GM12878 (cell line): ENCODE results near the gene KCNRG. TPM values are rescaled to one million over a fixed set of nuclear protein-coding genes. Genes with fewer than 3 reads are reported as not detected.

ENCODE experiments used
- ATAC-seq: fragments of 200-7000 bp; cut with Tn5 transposase; 3 replicates; pipeline ENCODE4 v1.9.1; 2020; ENCODE audit warnings: mild to moderate bottlenecking, moderate library complexity
- BruUV-seq: library from RNA; stranded (reverse); fragments of 400-500 nt; replicated peaks from 2 replicates; lab custom pipeline; 2021; lab: Mats Ljungman, UMichigan
- CTCF ChIA-PET: fragments of 300-600 bp; sonication (Branson Sonifier 250); formaldehyde crosslinking; extraction: SDS; loops from one replicate; lab custom pipeline; 2021; ENCODE audit warnings: inconsistent platforms; lab: Yijun Ruan, JAX
- POLR2A ChIA-PET: fragments of 350-600 bp; formaldehyde crosslinking; extraction: SDS; loops from one replicate; lab custom pipeline; 2021; ENCODE audit warnings: inconsistent platforms; lab: Charles Lee
- RAD21 ChIA-PET: fragments of 300-600 bp; sonication (Branson Sonifier 250); formaldehyde crosslinking; loops from one replicate; lab custom pipeline; 2023; ENCODE audit warnings: antibody characterized with exemption; ENCODE audit not compliant: unreplicated experiment; lab: Charles Lee
- SMC1A ChIA-PET: fragments of 300-600 bp; sonication (Branson Sonifier 250); formaldehyde crosslinking; loops from one replicate; lab custom pipeline; 2023; ENCODE audit not compliant: unreplicated experiment, uncharacterized antibody; lab: Charles Lee
- DNase-seq: peaks from one replicate; pipeline ENCODE4 v3.0.0-alpha.2; 2011; ENCODE audit warnings: low read depth, low spot score
- FAIRE-seq: peaks from 3 replicates; lab custom pipeline; 2011; peaks lifted over from hg19 to GRCh38; lab: Jason Lieb, UNC
- H2AFZ ChIP-seq: 2 replicates; pipeline ENCODE4 v1.6.0; 2011; ENCODE audit warnings: low read depth, low read length, control low read depth; ENCODE audit not compliant: control insufficient read depth
- H3K27ac ChIP-seq: 2 replicates; pipeline ENCODE4 v1.5.1; 2011; ENCODE audit warnings: control low read depth; ENCODE audit not compliant: control insufficient read depth, insufficient read depth
- H3K27me3 ChIP-seq, 2 experiments: replicated peaks in 1 of 2; 2 replicates each; pipeline versions ENCODE4 v1.6.0 to v1.6.1; 2011; ENCODE audit warnings: low read length in 1 of 2; ENCODE audit not compliant: control insufficient read depth in 2 of 2, insufficient read depth in 2 of 2
- H3K36me3 ChIP-seq, 2 experiments: 2 replicates each; pipeline ENCODE4 v1.5.1; 2011; ENCODE audit warnings: low read length in 1 of 2; ENCODE audit not compliant: control insufficient read depth in 2 of 2, insufficient read depth in 2 of 2
- H3K4me1 ChIP-seq: 2 replicates; pipeline ENCODE4 v1.6.1; 2011; ENCODE audit warnings: mild to moderate bottlenecking, low read length, moderate library complexity, mixed read lengths; ENCODE audit not compliant: control insufficient read depth, insufficient read depth
- H3K4me2 ChIP-seq: 2 replicates; pipeline ENCODE4 v1.6.0; 2011; ENCODE audit warnings: control low read depth; ENCODE audit not compliant: control insufficient read depth, insufficient read depth
- H3K4me3 ChIP-seq: fragments of 200-600 bp; sonication (generic); 2 replicates; pipeline ENCODE4 v1.5.1; 2016
- H3K79me2 ChIP-seq: 2 replicates; pipeline ENCODE4 v1.6.0; 2011; ENCODE audit warnings: low read length; ENCODE audit not compliant: control insufficient read depth, insufficient read depth
- H3K9ac ChIP-seq: 2 replicates; pipeline ENCODE4 v1.8.0; 2011; ENCODE audit warnings: low read length, control low read depth, mixed read lengths; ENCODE audit not compliant: control insufficient read depth, insufficient read depth
- H3K9me3 ChIP-seq: replicated peaks from 3 replicates; pipeline ENCODE4 v1.5.1; 2011; ENCODE audit warnings: mild to moderate bottlenecking, low read length; ENCODE audit not compliant: control insufficient read depth, insufficient read depth
- H4K20me1 ChIP-seq: 2 replicates; pipeline ENCODE4 v1.6.0; 2011; ENCODE audit not compliant: control insufficient read depth, insufficient read depth
- CHD2 ChIP-seq: IDR thresholded peaks from 2 replicates; pipeline ENCODE4 v1.6.1; 2011; ENCODE audit warnings: low read depth, low read length, improper control_type of control experiment, borderline replicate concordance
- EGR1 ChIP-seq, 2 experiments: IDR thresholded peaks; 1 replicate in 1 of 2; 2 replicates in 1 of 2; pipeline ENCODE4 v1.6.1; 2011 to 2012; ENCODE audit warnings: low read depth in 2 of 2, low read length in 2 of 2, borderline replicate concordance in 1 of 2, mild to moderate bottlenecking in 1 of 2, moderate library complexity in 1 of 2
- ESRRA ChIP-seq: IDR thresholded peaks from 2 replicates; pipeline ENCODE4 v1.6.1; 2012; ENCODE audit warnings: mild to moderate bottlenecking, low read length, improper control_type of control experiment
- NFYA ChIP-seq: IDR thresholded peaks from 2 replicates; pipeline ENCODE4 v1.6.1; 2011; ENCODE audit warnings: low read depth, mild to moderate bottlenecking, low read length, improper control_type of control experiment, borderline replicate concordance
- PAX8 ChIP-seq: fragments of 450-650 bp; IDR thresholded peaks from 2 replicates; pipeline ENCODE4 v1.6.1; 2017; ENCODE audit warnings: mild to moderate bottlenecking, moderate library complexity
- RUNX3 ChIP-seq: IDR thresholded peaks from 2 replicates; pipeline ENCODE4 v1.6.1; 2012; ENCODE audit warnings: low read length, inconsistent platforms
- TCF3 ChIP-seq: IDR thresholded peaks from 2 replicates; pipeline ENCODE4 v1.6.1; 2012; ENCODE audit warnings: low read depth, mild to moderate bottlenecking, low read length, borderline replicate concordance; ENCODE audit not compliant: insufficient read depth
- YY1 ChIP-seq: IDR thresholded peaks from 2 replicates; pipeline ENCODE4 v1.6.1; 2011; ENCODE audit warnings: low read depth, mild to moderate bottlenecking, low read length
- ZNF24 ChIP-seq: fragments of 450-650 bp; IDR thresholded peaks from 2 replicates; pipeline ENCODE4 v1.6.1; 2017; ENCODE audit warnings: antibody characterized with exemption, mild to moderate bottlenecking
- ZZZ3 ChIP-seq: IDR thresholded peaks from 2 replicates; pipeline ENCODE4 v1.6.1; 2011; ENCODE audit warnings: low read depth; ENCODE audit not compliant: control insufficient read depth, insufficient read length
- WGBS: methylation state at CpG from one replicate; pipeline ENCODE4 v1.1.6; 2016; ENCODE audit warnings: low lambda C conversion rate; ENCODE audit not compliant: insufficient replicate concordance, insufficient coverage; ENCODE audit errors: missing lambda C conversion rate; 5-methylcytosine and 5-hydroxymethylcytosine counted together
- in situ Hi-C: fragments of 300-500 bp; cut with MboI; formaldehyde crosslinking; loops from 9 replicates; pipeline ENCODE4 v1.14.3; 2018; ENCODE audit warnings: mixed read lengths
- intact Hi-C: fragments of 100-400 bp; cut with micrococcal nuclease; formaldehyde crosslinking; loops from one replicate; pipeline ENCODE4 v1.14.2; 2022; ENCODE audit not compliant: unreplicated experiment
- polyA plus RNA-seq, 11 experiments: library from polyadenylated mRNA; depleted of rRNA in 4 of 11; unstranded in 6 of 11; stranded (reverse) in 5 of 11; fragments of >200 nt; fragmentation: Nextera tagmentation in 4 of 11; fragmentation: Illumina TruSeq in 1 of 11; extraction: Ambion mirVana in 4 of 11; extraction: Trizol in 1 of 11; gene quantifications; 1 replicate in 1 of 11; 2 replicates in 10 of 11; pipeline versions ENCODE4 v1.2.1 to v1.2.3, GENCODE V29; 2011 to 2016; ENCODE audit warnings: inconsistent platforms in 2 of 11, missing spikeins in 2 of 11, low read depth in 1 of 11
- total RNA-seq, 4 experiments: library from RNA; depleted of rRNA in 3 of 4; stranded (reverse); fragments of >200 nt in 3 of 4; fragmentation: Illumina TruSeq in 1 of 4; extraction: Trizol in 1 of 4; gene quantifications; 2 replicates each; pipeline versions ENCODE4 v1.2.1 to v1.2.3, GENCODE V29; 2013 to 2021
- TF ChIP-seq, protein P1 (sequence below): IDR thresholded peaks from 2 replicates; pipeline ENCODE4 v1.6.1; 2011; ENCODE audit warnings: mild to moderate bottlenecking, low read depth, low read length, moderate library complexity; ENCODE audit not compliant: insufficient replicate concordance
- TF ChIP-seq, protein P2 (sequence below): fragments of 450-650 bp; IDR thresholded peaks from 2 replicates; pipeline ENCODE4 v1.6.1; 2016; ENCODE audit warnings: mild to moderate bottlenecking
- TF ChIP-seq, protein P3 (sequence below): fragments of 450-650 bp; IDR thresholded peaks from 2 replicates; pipeline ENCODE4 v1.6.1; 2017; ENCODE audit warnings: mild to moderate bottlenecking
- TF ChIP-seq, protein P4 (sequence below): IDR thresholded peaks from 2 replicates; pipeline ENCODE4 v1.6.1; 2012; ENCODE audit warnings: low read depth, low read length, improper control_type of control experiment

KCNRG gene
- total and polyA plus RNA-seq, 10 of the 15 experiments (the other 5 are each of a cell fraction or from before 2014, with no cell fraction given) = 0.37 to 1.5 (median 0.58) TPM

DNA sequence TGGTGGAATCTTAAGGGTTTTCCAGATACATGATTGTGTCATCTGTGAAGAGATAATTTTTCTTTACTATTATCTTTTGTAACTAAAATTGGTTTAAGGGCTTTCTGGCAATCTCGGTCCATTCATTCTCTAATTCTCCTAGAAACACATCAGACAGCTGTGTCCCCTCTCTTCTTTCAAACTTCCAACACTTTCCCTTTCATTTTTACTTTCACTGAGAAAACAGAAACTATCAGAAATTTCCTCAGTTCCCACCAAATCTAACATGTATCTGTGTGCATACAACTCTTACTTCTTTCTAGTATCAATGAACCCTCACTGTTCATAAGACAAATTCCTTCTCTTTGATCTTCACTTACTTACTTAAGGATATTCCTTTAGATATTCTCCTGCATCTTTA lies 40.2 kb downstream of the KCNRG start:
- ATAC-seq (peak; percentile 6; the same call in 2 of the 3 replicates), FAIRE-seq (peak; percentile 38), DNase-seq (no peak)
- TF ChIP-seq, protein P1, sequence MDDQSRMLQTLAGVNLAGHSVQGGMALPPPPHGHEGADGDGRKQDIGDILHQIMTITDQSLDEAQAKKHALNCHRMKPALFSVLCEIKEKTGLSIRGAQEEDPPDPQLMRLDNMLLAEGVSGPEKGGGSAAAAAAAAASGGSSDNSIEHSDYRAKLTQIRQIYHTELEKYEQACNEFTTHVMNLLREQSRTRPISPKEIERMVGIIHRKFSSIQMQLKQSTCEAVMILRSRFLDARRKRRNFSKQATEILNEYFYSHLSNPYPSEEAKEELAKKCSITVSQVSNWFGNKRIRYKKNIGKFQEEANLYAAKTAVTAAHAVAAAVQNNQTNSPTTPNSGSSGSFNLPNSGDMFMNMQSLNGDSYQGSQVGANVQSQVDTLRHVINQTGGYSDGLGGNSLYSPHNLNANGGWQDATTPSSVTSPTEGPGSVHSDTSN = no peak
- TF ChIP-seq, protein P2, sequence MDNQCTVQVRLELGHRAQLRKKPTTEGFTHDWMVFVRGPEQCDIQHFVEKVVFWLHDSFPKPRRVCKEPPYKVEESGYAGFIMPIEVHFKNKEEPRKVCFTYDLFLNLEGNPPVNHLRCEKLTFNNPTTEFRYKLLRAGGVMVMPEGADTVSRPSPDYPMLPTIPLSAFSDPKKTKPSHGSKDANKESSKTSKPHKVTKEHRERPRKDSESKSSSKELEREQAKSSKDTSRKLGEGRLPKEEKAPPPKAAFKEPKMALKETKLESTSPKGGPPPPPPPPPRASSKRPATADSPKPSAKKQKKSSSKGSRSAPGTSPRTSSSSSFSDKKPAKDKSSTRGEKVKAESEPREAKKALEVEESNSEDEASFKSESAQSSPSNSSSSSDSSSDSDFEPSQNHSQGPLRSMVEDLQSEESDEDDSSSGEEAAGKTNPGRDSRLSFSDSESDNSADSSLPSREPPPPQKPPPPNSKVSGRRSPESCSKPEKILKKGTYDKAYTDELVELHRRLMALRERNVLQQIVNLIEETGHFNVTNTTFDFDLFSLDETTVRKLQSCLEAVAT = no peak
- TF ChIP-seq, protein P3, sequence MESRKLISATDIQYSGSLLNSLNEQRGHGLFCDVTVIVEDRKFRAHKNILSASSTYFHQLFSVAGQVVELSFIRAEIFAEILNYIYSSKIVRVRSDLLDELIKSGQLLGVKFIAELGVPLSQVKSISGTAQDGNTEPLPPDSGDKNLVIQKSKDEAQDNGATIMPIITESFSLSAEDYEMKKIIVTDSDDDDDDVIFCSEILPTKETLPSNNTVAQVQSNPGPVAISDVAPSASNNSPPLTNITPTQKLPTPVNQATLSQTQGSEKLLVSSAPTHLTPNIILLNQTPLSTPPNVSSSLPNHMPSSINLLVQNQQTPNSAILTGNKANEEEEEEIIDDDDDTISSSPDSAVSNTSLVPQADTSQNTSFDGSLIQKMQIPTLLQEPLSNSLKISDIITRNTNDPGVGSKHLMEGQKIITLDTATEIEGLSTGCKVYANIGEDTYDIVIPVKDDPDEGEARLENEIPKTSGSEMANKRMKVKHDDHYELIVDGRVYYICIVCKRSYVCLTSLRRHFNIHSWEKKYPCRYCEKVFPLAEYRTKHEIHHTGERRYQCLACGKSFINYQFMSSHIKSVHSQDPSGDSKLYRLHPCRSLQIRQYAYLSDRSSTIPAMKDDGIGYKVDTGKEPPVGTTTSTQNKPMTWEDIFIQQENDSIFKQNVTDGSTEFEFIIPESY = no peak
- no peak for TF ChIP-seq NFYA
- TF ChIP-seq PAX8 = no peak
- TF ChIP-seq TCF3 = no peak
- TF ChIP-seq EGR1 (IDR thresholded peaks at IDR 0.05; ENCODE audit: borderline replicate concordance in 1 of 2, low read depth in 2 of 2, low read length in 2 of 2) = no peak
- TF ChIP-seq ZZZ3 = no peak
- TF ChIP-seq ZNF24 = no peak
- TF ChIP-seq YY1 = no peak
- TF ChIP-seq, protein P4, sequence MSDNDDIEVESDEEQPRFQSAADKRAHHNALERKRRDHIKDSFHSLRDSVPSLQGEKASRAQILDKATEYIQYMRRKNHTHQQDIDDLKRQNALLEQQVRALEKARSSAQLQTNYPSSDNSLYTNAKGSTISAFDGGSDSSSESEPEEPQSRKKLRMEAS = no peak
- no peak for TF ChIP-seq RUNX3
- TF ChIP-seq CHD2 = no peak
- TF ChIP-seq ESRRA = no peak
- intact Hi-C loops = no loop called here
- peaks cover 11% of the 10 kb centered on the region; the same call in 1 of the 2 replicates for H3K4me1 ChIP-seq
- RAD21 ChIA-PET = no interaction called here
- no peaks in the 10 kb centered on the region for H3K27me3 ChIP-seq
- BruUV-seq = no TSS peak
- no peak overlapping the region for H3K4me2 ChIP-seq
- H3K79me2 ChIP-seq = peaks cover 39% of the 10 kb centered on the region
- in situ Hi-C loops = no loop called here
- no peak overlapping the region for H3K4me3 ChIP-seq
- H3K27ac ChIP-seq = no peak overlapping the region
- 89% methylated on average over 1 of the region's 1 CpG for WGBS
- H3K36me3 ChIP-seq = peaks cover 2 to 16% of the 10 kb centered on the region in 2 experiments; a peak in 3 of 4 replicates
- no peaks in the 10 kb centered on the region for H4K20me1 ChIP-seq
- SMC1A ChIA-PET = no interaction called here
- no peak overlapping the region for H2AFZ ChIP-seq
- CTCF ChIA-PET = interaction anchor here (1.3 kb wide), 1 partner anchor 58 kb away, joined by 3 read pairs; the partner anchor contains the start of gene TRIM13
- POLR2A ChIA-PET = no interaction called here
- no peak overlapping the region for H3K9ac ChIP-seq
- H3K9me3 ChIP-seq = no peaks in the 10 kb centered on the region; the same call in 1 of the 3 replicates
